Osteoblast (primary cell): ENCODE results near the gene PPFIBP2. TPM values are rescaled to one million over a fixed set of nuclear protein-coding genes. Genes with fewer than 3 reads are reported as not detected.

ENCODE experiments used
- DNase-seq: peaks from one replicate; pipeline ENCODE4 v3.0.0; 2011; ENCODE audit warnings: low spot score, mixed read lengths; ENCODE audit not compliant: insufficient read length; ENCODE audit errors: missing footprints
- H2AFZ ChIP-seq: 2 replicates; pipeline ENCODE4 v1.6.0; 2011; ENCODE audit warnings: mild to moderate bottlenecking, low read length
- H3K27ac ChIP-seq: 2 replicates; pipeline ENCODE4 v1.5.1; 2011; ENCODE audit warnings: mild to moderate bottlenecking, low read depth, low read length, moderate library complexity
- H3K27me3 ChIP-seq: 2 replicates; pipeline ENCODE4 v1.6.0; 2012; ENCODE audit warnings: mild to moderate bottlenecking, control low read depth, inconsistent platforms, low read length, moderate library complexity; ENCODE audit not compliant: insufficient read depth
- H3K36me3 ChIP-seq: 2 replicates; pipeline ENCODE4 v1.5.1; 2011; ENCODE audit warnings: mild to moderate bottlenecking, low read length, control low read depth, moderate library complexity; ENCODE audit not compliant: insufficient read depth
- H3K4me1 ChIP-seq: 2 replicates; pipeline ENCODE4 v1.5.1; 2011; ENCODE audit warnings: mild to moderate bottlenecking, low read length, control low read depth, moderate library complexity; ENCODE audit not compliant: insufficient read depth
- H3K4me2 ChIP-seq: 2 replicates; pipeline ENCODE4 v1.6.0; 2011; ENCODE audit warnings: mild to moderate bottlenecking, low read length; ENCODE audit not compliant: insufficient read depth
- H3K4me3 ChIP-seq: fragments of 200-600 bp; sonication (generic); 3 replicates; pipeline ENCODE4 v1.5.1; 2012; ENCODE audit warnings: mild to moderate bottlenecking, low read length, inconsistent platforms; ENCODE audit not compliant: insufficient read depth
- H3K79me2 ChIP-seq: 2 replicates; pipeline ENCODE4 v1.6.0; 2012; ENCODE audit warnings: mild to moderate bottlenecking, low read length, control low read depth, inconsistent platforms; ENCODE audit not compliant: insufficient read depth
- H3K9me3 ChIP-seq: 2 replicates; pipeline ENCODE4 v1.5.1; 2011; ENCODE audit warnings: low read depth, low read length, control low read depth
- H4K20me1 ChIP-seq: 2 replicates; pipeline ENCODE4 v1.6.0; 2012; ENCODE audit warnings: mild to moderate bottlenecking, low read length, control low read depth; ENCODE audit not compliant: insufficient read depth
- CTCF ChIP-seq: IDR thresholded peaks from 2 replicates; pipeline ENCODE4 v1.5.1; 2011; ENCODE audit warnings: mild to moderate bottlenecking, low read depth, low read length, moderate library complexity; ENCODE audit errors: extremely low read depth
- total RNA-seq: library from RNA; depleted of rRNA; stranded (reverse); fragments of >200 nt; gene quantifications from 2 replicates; pipeline ENCODE4 v1.2.3, GENCODE V29; 2012

The PPFIBP2 gene
- total RNA-seq, 1 donor = 25.0 TPM

- peaks cover 7% of the 10 kb centered on the region for H3K4me1 ChIP-seq
- no peak overlapping the region for H3K27ac ChIP-seq
- H3K9me3 ChIP-seq = no peaks in the 10 kb centered on the region
- no peak overlapping the region for H2AFZ ChIP-seq
- no peak for TF ChIP-seq CTCF
- H3K79me2 ChIP-seq = no peaks in the 10 kb centered on the region
- H3K4me2 ChIP-seq = no peak overlapping the region
- peaks cover 3% of the 10 kb centered on the region for H4K20me1 ChIP-seq
- no peaks in the 10 kb centered on the region for H3K27me3 ChIP-seq
- no peaks in the 10 kb centered on the region for H3K36me3 ChIP-seq
- H3K4me3 ChIP-seq = no peak overlapping the region
- DNase-seq = no peak
Measured at GRCh38 chr11:7591107-7591894, 77.5 kb downstream of the PPFIBP2 start.

- no peaks in the 10 kb centered on the region for H3K36me3 ChIP-seq
- peaks cover 3% of the 10 kb centered on the region for H4K20me1 ChIP-seq
- H3K4me1 ChIP-seq = peaks cover 7% of the 10 kb centered on the region
- no peak overlapping the region for H3K27ac ChIP-seq
- TF ChIP-seq CTCF = no peak
- no peak overlapping the region for H3K4me3 ChIP-seq
- H3K4me2 ChIP-seq = no peak overlapping the region
- no peaks in the 10 kb centered on the region for H3K9me3 ChIP-seq
- DNase-seq = no peak
- no peaks in the 10 kb centered on the region for H3K27me3 ChIP-seq
- no peak overlapping the region for H2AFZ ChIP-seq
- no peaks in the 10 kb centered on the region for H3K79me2 ChIP-seq
Measured at GRCh38 chr11:7591987-7592386, 78.2 kb downstream of the PPFIBP2 start.

- Histone ChIP-seq H3K27me3 (no peaks in the 10 kb centered on the region), H3K4me3 (no peak overlapping the region), H4K20me1 (peaks cover 3% of the 10 kb centered on the region), H2AFZ (no peak overlapping the region), H3K4me1 (peaks cover 7% of the 10 kb centered on the region), H3K4me2 (no peak overlapping the region), H3K27ac (no peak overlapping the region), H3K79me2 (no peaks in the 10 kb centered on the region), H3K36me3 (no peaks in the 10 kb centered on the region), H3K9me3 (no peaks in the 10 kb centered on the region)
- TF ChIP-seq CTCF = no peak
- no peak for DNase-seq
Measured at GRCh38 chr11:7592711-7593110, 78.9 kb downstream of the PPFIBP2 start.

GRCh38 chr11:7593481-7593880, 79.7 kb downstream of the PPFIBP2 start:
- DNase-seq = no peak
- peaks cover 7% of the 10 kb centered on the region for H3K4me1 ChIP-seq

More at GRCh38 chr11:7593481-7593880, 79.7 kb downstream of the PPFIBP2 start:
- no peak for TF ChIP-seq CTCF
- no peaks in the 10 kb centered on the region for H4K20me1 ChIP-seq
- no peak overlapping the region for H2AFZ ChIP-seq
- no peak overlapping the region for H3K27ac ChIP-seq
- H3K79me2 ChIP-seq = no peaks in the 10 kb centered on the region
- no peaks in the 10 kb centered on the region for H3K27me3 ChIP-seq
- H3K9me3 ChIP-seq = no peaks in the 10 kb centered on the region
- H3K36me3 ChIP-seq = no peaks in the 10 kb centered on the region
- H3K4me2 ChIP-seq = no peak overlapping the region
- H3K4me3 ChIP-seq = no peak overlapping the region
